Natural killer cell (primary cell): ENCODE results near the gene FRAS1. TPM values are rescaled to one million over a fixed set of nuclear protein-coding genes. Genes with fewer than 3 reads are reported as not detected.

Source experiments
- ATAC-seq, 3 donors: fragments of 150-1000 bp in 2 of 3; fragments of 200-7000 bp in 1 of 3; cut with Tn5 transposase; 1 replicate in 1 of 3; 2 replicates in 2 of 3; pipeline ENCODE4 v1.10.0; 2021; ENCODE audit warnings: mild to moderate bottlenecking in 2 of 3, moderate library complexity in 2 of 3
- DNase-seq, 2 donors: peaks; one replicate each; pipeline versions ENCODE4 v3.0.0 to v3.0.0-alpha.2; 2013 to 2021; ENCODE audit warnings: mixed read lengths in 1 of 2
- H3K27ac ChIP-seq: one replicate; pipeline ENCODE4 v1.5.1; 2013; ENCODE audit warnings: mild to moderate bottlenecking, low read length
- H3K27me3 ChIP-seq: one replicate; pipeline ENCODE4 v1.6.1; 2013; ENCODE audit warnings: low read length; ENCODE audit not compliant: control insufficient read depth, insufficient read depth
- H3K36me3 ChIP-seq: one replicate; pipeline ENCODE4 v1.6.1; 2013; ENCODE audit warnings: low read length; ENCODE audit not compliant: control insufficient read depth, insufficient read depth
- H3K4me1 ChIP-seq: one replicate; pipeline ENCODE4 v1.6.1; 2013; ENCODE audit warnings: low read length; ENCODE audit not compliant: control insufficient read depth, insufficient read depth
- H3K4me3 ChIP-seq: one replicate; pipeline ENCODE4 v1.5.1; 2013; ENCODE audit warnings: low read length
- H3K9me3 ChIP-seq: one replicate; pipeline ENCODE4 v1.6.1; 2013; ENCODE audit warnings: low read length; ENCODE audit not compliant: control insufficient read depth, insufficient read depth
- H3K27ac Mint-ChIP-seq, 2 donors: one replicate each; pipeline ENCODE4 v1.8.0; 2022; ENCODE audit warnings: mild to moderate bottlenecking in 2 of 2, mixed read lengths in 2 of 2, moderate library complexity in 1 of 2
- H3K27me3 Mint-ChIP-seq, 2 donors: one replicate each; pipeline ENCODE4 v1.8.0; 2022; ENCODE audit warnings: low read depth in 2 of 2, mixed read lengths in 2 of 2
- H3K36me3 Mint-ChIP-seq: one replicate; pipeline ENCODE4 v1.8.0; 2022; ENCODE audit warnings: mixed read lengths
- H3K4me1 Mint-ChIP-seq, 2 donors: one replicate each; pipeline ENCODE4 v1.8.0; 2022; ENCODE audit warnings: mixed read lengths in 2 of 2
- H3K4me3 Mint-ChIP-seq: one replicate; pipeline ENCODE4 v1.8.0; 2022; ENCODE audit warnings: mild to moderate bottlenecking, moderate library complexity, mixed read lengths
- H3K9me3 Mint-ChIP-seq, 2 donors: one replicate each; pipeline ENCODE4 v1.8.0; 2022; ENCODE audit warnings: mixed read lengths in 2 of 2
- WGBS: methylation state at CpG from one replicate; pipeline ENCODE4 v1.1.7; 2013; ENCODE audit warnings: missing lambda C conversion rate; ENCODE audit not compliant: insufficient coverage; 5-methylcytosine and 5-hydroxymethylcytosine counted together
- intact Hi-C: fragments of 100-400 bp; cut with micrococcal nuclease; formaldehyde crosslinking; loops from one replicate; pipeline ENCODE4 v1.14.2; 2022
- total RNA-seq, 4 donors: library from RNA; stranded (reverse); fragments of 120-200 nt in 1 of 4; gene quantifications; one replicate each; pipeline versions ENCODE4 v1.2.3 to v1.2.4, GENCODE V29; 2013 to 2022
- TF ChIP-seq, protein P1 (sequence below): fragments of 200-600 bp; IDR thresholded peaks from one replicate; pipeline ENCODE4 v1.8.0; 2022; ENCODE audit warnings: antibody characterized with exemption

The FRAS1 gene
- total RNA-seq, 3 donors from 2014 or later (not counting 1 experiment from before 2014, with no cell fraction given): 0.15 to 0.31 TPM; not detected in 1

DNA sequence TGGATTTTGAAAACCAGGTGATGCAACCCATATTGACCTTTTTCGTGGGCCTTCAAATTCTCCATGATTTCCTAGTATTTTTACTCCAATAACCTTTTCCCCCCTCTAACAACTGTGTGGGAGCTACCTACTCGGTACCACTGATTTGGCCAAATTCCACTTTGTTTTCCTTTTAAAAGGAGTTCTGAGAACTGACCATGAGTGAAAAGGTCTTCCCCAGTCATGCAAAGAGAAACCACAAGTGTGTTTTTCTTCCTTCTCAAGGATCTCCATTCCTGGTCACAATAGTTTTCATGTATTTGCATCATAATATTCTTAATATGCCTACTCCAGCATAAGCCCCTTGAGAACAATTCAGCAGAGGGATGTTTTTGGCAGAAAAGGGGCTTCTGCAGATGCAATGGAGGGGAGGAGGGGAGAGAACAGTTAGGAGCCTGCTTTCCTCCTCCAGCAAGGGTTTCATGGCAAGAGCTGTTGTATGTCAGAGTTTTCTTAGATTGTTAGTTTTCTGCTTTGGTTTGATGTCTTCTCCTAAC is 299.2 kb downstream of the FRAS1 start:
- no peaks in the 10 kb centered on the region for H3K4me1 ChIP-seq
- H3K27ac ChIP-seq: no peak overlapping the region
- H3K36me3 Mint-ChIP-seq: no peaks in the 10 kb centered on the region
- H3K27ac Mint-ChIP-seq: no peak overlapping the region
- DNase-seq: no peak
- peaks cover 12 to 14% of the 10 kb centered on the region in 2 donors for H3K27me3 Mint-ChIP-seq
- intact Hi-C loops: no loop called here
- no peaks in the 10 kb centered on the region for H3K36me3 ChIP-seq
- no peak for ATAC-seq
- H3K4me1 Mint-ChIP-seq: no peaks in the 10 kb centered on the region
- no peaks in the 10 kb centered on the region for H3K9me3 ChIP-seq
- H3K27me3 ChIP-seq: no peaks in the 10 kb centered on the region
- 78% methylated on average over 2 of the region's 2 CpGs for WGBS
- H3K4me3 Mint-ChIP-seq: no peak overlapping the region
- no peaks in the 10 kb centered on the region for H3K9me3 Mint-ChIP-seq
- no peak overlapping the region for H3K4me3 ChIP-seq
- TF ChIP-seq, protein P1, sequence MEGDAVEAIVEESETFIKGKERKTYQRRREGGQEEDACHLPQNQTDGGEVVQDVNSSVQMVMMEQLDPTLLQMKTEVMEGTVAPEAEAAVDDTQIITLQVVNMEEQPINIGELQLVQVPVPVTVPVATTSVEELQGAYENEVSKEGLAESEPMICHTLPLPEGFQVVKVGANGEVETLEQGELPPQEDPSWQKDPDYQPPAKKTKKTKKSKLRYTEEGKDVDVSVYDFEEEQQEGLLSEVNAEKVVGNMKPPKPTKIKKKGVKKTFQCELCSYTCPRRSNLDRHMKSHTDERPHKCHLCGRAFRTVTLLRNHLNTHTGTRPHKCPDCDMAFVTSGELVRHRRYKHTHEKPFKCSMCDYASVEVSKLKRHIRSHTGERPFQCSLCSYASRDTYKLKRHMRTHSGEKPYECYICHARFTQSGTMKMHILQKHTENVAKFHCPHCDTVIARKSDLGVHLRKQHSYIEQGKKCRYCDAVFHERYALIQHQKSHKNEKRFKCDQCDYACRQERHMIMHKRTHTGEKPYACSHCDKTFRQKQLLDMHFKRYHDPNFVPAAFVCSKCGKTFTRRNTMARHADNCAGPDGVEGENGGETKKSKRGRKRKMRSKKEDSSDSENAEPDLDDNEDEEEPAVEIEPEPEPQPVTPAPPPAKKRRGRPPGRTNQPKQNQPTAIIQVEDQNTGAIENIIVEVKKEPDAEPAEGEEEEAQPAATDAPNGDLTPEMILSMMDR: no peak

DNA sequence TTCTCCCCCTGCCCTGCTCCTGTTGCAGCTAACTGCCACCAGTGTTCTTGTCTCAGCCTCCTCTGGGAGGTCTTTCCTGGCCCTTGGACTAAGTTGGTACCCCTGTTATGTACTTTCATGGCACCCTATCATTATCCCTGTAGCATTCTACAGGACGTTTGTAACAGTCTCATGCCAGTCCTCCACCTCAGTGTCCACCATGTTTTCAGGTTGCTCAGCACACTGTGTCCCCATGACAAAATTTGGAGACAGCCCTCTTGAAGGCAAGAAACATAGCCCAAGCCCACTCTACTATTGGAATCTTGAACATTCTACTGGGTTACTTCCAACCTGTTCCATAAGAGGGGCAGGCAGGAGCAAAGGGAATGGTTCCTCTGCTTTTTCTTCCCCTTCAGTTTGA is 300.0 kb downstream of the FRAS1 start:
- no peak overlapping the region for H3K27ac Mint-ChIP-seq
- no peaks in the 10 kb centered on the region for H3K36me3 Mint-ChIP-seq

DNA sequence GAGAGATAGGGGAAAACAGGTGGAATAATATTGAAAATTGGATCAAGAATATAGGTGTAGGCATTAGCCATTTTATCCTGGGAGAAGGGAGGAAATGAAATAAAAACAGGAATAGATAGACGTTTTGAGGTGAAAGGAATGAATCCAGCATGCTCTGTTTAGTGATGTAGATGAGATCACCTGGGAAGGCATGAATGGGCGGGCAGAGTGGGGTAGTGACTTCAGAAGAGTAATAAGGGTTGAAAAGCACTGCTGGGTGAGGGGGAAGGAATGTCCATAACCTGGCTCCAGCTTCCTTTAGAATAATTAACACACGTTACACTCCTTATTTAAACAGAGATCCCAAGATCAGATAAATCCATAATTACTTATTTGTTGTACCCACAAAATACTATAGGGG is 303.3 kb downstream of the FRAS1 start:
- H3K4me3 Mint-ChIP-seq: no peak overlapping the region
- H3K27me3 ChIP-seq: no peaks in the 10 kb centered on the region
- TF ChIP-seq, protein P1: no peak
- H3K27ac ChIP-seq: no peak overlapping the region
- 69% methylated on average over 2 of the region's 3 CpGs for WGBS
- no peaks in the 10 kb centered on the region for H3K9me3 Mint-ChIP-seq
- intact Hi-C loops: no loop called here
- H3K4me1 Mint-ChIP-seq: no peaks in the 10 kb centered on the region
- H3K4me1 ChIP-seq: no peaks in the 10 kb centered on the region
- H3K36me3 Mint-ChIP-seq: no peaks in the 10 kb centered on the region
- H3K27me3 Mint-ChIP-seq: peaks cover 12 to 14% of the 10 kb centered on the region in 2 donors
- no peak overlapping the region for H3K27ac Mint-ChIP-seq
- no peaks in the 10 kb centered on the region for H3K36me3 ChIP-seq
- no peaks in the 10 kb centered on the region for H3K9me3 ChIP-seq
- ATAC-seq (no peak), DNase-seq (no peak)
- no peak overlapping the region for H3K4me3 ChIP-seq

More for the DNA sequence above, 300.0 kb downstream of the FRAS1 start:
- H3K4me3 ChIP-seq: no peak overlapping the region
- DNase-seq (no peak), ATAC-seq (no peak)
- Mint-ChIP-seq H3K4me1 (no peaks in the 10 kb centered on the region), H3K27me3 (peaks cover 12 to 14% of the 10 kb centered on the region in 2 donors), H3K9me3 (no peaks in the 10 kb centered on the region), H3K4me3 (no peak overlapping the region)
- no peak overlapping the region for H3K27ac ChIP-seq
- no peaks in the 10 kb centered on the region for H3K27me3 ChIP-seq
- no peaks in the 10 kb centered on the region for H3K36me3 ChIP-seq
- no peaks in the 10 kb centered on the region for H3K4me1 ChIP-seq
- TF ChIP-seq, protein P1: no peak
- H3K9me3 ChIP-seq: no peaks in the 10 kb centered on the region
- intact Hi-C loops: no loop called here
- 68% methylated on average over 1 of the region's 1 CpG for WGBS

DNA sequence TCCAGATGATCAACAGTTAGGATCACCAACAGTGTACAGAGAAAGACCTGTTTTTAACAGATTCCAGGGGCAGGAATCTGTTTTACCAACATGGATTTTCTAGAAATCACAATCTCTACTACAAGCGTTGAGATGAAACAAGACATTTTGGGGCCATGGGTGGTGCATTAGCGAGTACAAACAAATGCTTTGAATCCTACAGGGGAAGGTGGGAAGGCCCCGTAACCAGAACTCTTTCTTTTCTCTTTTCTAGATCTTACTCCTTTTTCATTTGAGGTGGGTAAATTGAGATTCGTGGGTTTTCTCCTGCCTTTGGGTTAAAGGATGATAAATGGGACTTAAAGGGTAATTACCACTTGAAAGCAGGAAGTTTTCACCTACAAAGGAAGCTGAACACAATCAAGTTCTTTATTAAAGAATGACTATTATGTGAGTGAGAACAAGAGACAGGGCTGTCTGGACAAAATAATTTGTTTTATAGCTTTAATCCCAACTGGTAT is 304.5 kb downstream of the FRAS1 start:
- DNase-seq (no peak), ATAC-seq (no peak)
- TF ChIP-seq, protein P1: no peak
- Histone ChIP-seq H3K27me3 (no peaks in the 10 kb centered on the region), H3K9me3 (no peaks in the 10 kb centered on the region), H3K36me3 (no peaks in the 10 kb centered on the region), H3K4me1 (no peaks in the 10 kb centered on the region), H3K27ac (no peak overlapping the region), H3K4me3 (no peak overlapping the region)
- H3K9me3 Mint-ChIP-seq: no peaks in the 10 kb centered on the region
- intact Hi-C loops: no loop called here
- peaks cover 12 to 14% of the 10 kb centered on the region in 2 donors for H3K27me3 Mint-ChIP-seq
- no peaks in the 10 kb centered on the region for H3K4me1 Mint-ChIP-seq
- no peak overlapping the region for H3K4me3 Mint-ChIP-seq
- 80% methylated on average over 2 of the region's 4 CpGs for WGBS
- no peak overlapping the region for H3K27ac Mint-ChIP-seq
- no peaks in the 10 kb centered on the region for H3K36me3 Mint-ChIP-seq
